GM19023 (cell line): ENCODE measurements around the gene KCTD3.

Source experiments
- ATAC-seq: cut with Tn5 transposase; IDR thresholded peaks from one replicate; pipeline ENCODE4 v1.9.1; 2021; ENCODE audit warnings: mild to moderate bottlenecking, moderate library complexity; ENCODE audit not compliant: unreplicated experiment

Gene KCTD3

GRCh38 chr1:215603319-215603718, 36.2 kb downstream of the KCTD3 start:
- no peak for ATAC-seq

DNA sequence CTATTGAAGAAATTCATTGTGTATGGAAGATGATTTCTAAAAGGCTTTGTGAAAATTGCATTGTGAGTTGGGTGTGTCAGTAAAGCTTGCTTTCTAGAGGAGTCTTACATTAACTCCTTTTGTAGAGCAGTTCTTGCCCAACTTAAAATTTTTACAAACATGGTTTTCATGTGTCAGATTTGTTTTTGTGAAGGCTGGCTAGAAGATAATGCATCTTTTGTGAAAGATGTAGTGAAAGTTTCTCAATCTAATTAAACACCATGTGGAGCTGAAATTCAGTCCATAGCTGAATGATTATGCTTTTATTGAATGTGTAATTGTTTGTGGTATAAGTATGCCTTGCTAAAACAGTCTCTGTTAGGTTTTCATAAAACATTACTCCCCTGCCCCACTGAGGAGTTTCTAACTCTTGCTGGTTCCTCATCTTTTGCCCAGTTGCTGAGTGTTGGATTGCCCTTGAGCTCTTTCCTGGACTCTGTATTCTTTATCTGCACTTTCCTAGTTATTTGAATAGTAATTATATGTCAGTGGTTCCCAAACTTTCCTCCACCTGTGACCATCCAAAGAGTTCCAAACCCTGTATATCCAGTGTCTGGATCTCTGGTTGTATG, 38.0 kb downstream of the KCTD3 start:
- no peak for ATAC-seq

- no peak for ATAC-seq
These were observed 38.9 kb downstream of the KCTD3 start for GRCh38 chr1:215606036-215606435.

- no peak for ATAC-seq
These were observed 39.6 kb downstream of the KCTD3 start for GRCh38 chr1:215606564-215607168.

DNA sequence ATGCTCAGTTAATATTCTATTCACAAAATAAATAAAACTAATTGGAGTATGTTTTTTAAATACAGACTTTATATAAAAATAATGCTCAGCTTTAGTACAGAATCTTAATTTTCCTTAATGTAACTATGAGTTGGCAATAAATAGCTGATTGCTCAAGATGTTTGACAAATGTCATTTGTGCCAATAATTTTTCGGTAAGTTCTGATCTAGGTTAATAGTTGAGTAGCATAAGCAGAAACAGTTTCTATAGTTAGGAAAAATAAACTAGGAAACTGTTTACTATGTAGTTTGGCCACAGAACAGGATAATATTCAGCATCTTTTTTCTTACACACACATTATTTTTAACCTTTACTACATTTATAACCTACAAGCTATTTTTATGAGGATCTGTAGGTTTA, 40.3 kb downstream of the KCTD3 start:
- ATAC-seq: no peak

GRCh38 chr1:215608646-215609045, 41.5 kb downstream of the KCTD3 start:
- no peak for ATAC-seq

DNA sequence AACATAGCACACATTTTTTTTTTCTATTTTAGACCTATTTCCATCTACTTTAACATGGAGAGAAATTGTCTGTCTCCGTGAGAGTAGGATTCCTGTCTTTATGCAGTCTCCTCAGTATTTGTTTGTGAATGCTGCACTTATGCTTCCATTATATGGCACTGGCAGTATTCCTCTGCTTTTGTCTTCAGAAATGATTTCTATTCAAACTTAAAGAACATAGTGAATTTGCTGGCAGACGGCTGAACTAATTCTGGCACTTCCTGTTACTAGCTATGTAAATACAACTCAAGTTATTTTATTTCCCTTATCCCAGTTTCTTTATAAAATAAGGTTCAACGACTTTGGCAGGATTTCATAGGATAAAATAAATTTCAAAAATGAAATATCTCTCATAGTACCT, 45.3 kb downstream of the KCTD3 start:
- ATAC-seq: no peak

GRCh38 chr1:215617979-215618378, 50.9 kb downstream of the KCTD3 start:
- no peak for ATAC-seq

- ATAC-seq: no peak
These were observed 56.1 kb downstream of the KCTD3 start for GRCh38 chr1:215623162-215623561.

DNA sequence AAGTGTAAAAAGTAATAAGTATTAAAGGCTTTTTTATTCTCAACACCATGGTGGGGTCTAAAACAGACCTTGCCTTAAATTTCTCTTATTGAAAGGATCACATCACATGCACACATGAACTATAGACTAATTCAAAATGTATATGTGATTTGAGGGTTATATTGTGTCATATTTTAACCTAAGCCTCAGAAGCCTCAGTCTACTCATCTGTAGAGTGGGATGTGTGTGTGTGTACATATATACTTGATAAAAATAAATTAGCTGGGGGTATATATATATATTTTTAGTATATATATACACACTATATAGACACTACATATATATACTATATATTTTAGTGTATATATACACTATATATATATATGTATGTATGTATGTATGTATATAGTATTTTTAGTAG, 58.8 kb downstream of the KCTD3 start:
- no peak for ATAC-seq

GRCh38 chr1:215631040-215631439, 63.9 kb downstream of the KCTD3 start:
- no peak for ATAC-seq

DNA sequence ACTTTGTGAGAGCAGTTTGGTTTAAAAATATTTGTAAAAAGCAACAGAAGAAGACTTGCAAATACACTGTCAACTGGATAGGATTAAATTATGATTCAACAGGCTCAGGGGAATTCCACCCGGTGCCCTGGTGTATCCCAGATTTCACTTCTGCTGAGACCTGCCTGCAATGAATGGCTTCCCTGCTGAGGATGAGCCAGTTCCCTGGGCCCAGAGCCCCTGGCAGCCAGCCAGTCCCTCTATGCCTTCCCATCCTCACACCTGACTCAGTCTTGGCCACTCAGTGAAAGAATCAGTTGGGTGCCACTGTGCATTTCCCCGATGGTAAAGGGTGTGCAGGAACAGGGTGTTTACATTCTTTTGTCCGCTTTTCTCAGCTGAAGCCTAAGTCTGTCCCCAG, 64.4 kb downstream of the KCTD3 start:
- no peak for ATAC-seq

GRCh38 chr1:215635827-215636226, 68.7 kb downstream of the KCTD3 start:
- ATAC-seq: no peak

DNA sequence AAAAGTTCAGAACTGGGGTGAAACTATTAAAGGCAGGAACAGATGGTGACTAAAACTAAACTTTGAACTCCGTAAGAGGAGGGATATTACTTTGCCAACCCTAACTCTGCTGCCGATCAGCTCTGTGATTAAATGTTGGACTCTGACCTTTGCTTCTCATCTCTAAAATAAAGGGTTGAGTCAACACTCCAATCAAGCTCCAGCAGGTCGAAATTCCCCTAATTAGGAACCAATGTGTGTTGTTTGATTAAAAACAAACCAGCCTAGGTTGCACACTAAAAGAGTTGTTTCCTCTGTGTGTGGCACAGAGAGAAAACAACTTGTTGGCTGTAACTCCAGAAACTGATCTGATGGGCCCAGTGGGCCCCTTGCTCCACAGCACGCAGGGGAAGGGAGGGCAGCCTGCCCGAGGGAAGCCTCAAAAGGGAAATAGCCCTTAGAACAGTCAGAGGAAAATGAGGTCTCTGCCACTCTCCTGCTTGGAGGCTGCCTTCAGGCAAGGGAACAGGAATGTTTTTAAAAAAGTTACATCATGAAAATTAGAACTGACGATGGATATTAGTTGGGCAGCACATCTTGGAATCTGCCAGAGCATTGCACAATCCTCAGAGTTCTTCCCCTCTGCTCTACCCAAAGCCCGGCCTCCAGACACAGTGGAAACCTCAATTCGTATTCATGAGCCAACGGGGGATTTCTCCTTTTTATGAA, 69.3 kb downstream of the KCTD3 start:
- peak; percentile 46 for ATAC-seq

DNA sequence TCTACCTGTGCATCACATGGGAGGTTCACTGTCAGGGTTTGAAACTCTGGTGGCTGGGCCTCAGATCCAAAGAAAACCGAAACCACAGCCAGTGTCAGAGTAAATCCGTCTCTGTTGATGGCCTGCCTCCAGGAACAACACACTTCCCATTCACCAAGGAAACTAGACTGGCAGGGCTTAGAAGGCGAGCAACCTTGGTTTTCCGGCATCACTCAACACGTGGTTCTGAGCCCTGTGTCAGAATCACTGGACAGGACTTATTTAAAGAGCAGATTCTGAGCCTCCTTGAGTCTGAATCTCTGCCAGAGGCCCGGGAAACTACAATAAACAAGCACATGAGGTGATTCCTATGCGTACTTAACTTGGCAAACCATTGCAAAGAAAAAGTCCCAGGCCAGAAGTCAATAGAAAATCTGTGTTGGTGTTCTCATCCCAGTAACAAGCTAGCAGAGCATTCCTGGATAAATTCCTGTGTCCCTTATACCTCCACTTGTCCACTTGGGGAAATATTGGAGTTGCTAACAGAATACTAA, 70.0 kb downstream of the KCTD3 start:
- ATAC-seq: no peak

GRCh38 chr1:215640429-215641148, 73.5 kb downstream of the KCTD3 start:
- no peak for ATAC-seq

DNA sequence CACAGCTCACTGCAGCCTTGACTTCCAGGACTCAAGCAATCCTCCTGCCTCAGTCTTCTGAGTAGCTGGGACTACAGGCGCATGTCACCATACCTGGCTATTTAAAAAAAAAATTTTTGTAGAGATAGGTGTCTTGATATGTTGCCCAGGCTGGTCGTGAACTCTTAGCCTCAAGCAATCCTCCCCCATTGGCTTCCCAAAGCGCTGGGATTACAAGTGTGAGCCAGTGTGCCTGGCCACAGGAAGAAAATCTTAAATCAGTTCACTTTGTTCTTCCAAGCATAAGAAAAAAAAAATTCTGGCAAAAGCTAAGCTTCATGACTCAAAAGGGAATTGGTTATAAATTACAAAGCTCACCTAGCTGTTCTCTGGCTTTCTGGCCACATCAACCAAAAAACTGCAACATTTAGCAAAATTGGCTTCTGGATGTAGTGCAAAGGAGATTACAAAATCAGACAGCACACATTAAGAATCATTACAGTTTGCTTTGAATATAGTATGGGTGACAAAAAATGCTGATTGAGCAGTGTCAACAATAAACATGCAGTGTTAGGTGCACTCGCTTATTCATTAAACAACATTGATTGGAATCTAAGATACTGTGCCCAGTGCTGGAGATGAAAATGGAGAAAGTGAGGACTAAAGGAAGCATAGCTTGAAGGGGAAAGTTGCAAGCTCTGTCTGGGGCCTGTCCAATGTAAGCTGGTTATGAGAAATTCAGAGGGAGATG, 76.7 kb downstream of the KCTD3 start:
- ATAC-seq: no peak

DNA sequence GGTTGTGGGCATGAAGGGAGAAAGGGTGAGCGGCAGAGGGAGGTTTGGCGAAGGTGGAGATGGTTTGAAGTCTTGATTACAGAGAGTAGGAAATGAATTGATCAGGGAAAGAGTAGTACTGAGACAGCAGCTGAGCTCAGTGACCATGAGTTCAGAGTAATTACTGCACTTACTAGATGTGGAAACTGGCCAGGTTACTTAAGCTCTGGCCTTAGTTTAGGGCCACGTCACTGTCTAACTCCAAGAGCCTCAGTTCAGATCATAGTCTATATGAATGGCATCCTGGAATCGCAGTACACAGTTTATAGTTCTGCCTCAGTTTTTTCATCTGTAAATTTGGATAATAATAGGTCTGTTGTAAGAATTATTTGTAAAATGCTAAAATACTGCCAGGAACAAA, 78.1 kb downstream of the KCTD3 start:
- no peak for ATAC-seq

DNA sequence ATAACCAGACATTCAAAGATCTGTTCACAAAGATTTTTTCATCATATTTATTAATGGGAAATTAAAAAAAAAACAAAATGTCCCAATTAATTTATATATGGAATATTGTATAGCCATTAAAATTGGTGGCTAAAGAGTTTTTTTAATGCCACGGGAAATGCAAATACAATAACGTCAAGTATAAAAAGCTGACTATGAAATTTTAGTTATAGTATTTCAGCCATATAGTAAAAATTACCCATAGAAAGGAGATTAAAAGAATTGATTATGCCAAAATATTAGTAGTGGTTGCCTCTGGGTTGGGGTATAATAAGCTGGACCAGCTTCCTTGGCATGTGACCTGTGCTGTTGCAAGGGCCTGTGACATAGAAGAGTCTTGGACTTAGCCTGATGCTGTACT, 78.8 kb downstream of the KCTD3 start:
- ATAC-seq: no peak

GRCh38 chr1:215647738-215648137, 80.6 kb downstream of the KCTD3 start:
- no peak for ATAC-seq

- no peak for ATAC-seq
These were observed 81.9 kb downstream of the KCTD3 start for GRCh38 chr1:215648957-215649356.
